SW 1271 (cell line): ENCODE results near the gene ODAD2.
"Not testable (repeated sequence)": the region's sequence is repeated elsewhere in the genome, so short reads cannot be mapped to it uniquely, and the experiment has no call there.

ENCODE experiments used
- DNase-seq, 2 experiments: peaks; one replicate each; lab custom pipeline; 2025; lab: John Stamatoyannopoulos, UW

The ODAD2 gene

DNA sequence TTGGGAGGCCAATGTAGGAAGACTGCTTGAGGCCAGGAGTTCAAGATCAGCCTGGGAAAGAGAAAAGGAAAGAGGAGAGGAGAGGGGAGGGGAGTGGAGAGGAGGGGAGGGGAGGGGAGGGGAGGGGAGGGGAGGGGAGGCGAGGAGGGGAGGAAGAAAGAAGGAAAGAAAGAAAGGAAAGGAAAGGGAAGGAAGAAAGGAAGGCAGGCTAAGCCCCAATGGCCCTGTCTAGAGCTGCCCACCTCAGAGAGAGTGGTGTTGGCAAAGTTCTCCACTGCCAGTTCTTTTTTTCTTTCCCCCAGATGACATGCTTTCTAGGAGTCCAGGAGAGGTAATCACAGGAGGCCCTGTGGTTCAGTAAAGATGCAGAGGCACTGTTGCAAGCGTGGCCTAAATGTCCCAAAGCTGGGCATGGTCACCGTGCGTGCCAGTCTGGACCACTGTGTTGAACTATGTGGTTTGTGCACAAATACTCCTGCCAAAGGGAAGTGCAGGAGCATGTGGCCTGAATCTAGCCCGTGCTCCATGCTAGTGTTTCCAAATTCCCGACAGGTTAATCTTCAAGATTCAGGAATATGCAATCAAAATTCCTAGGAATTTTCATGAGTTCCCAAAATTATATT is 39.7 kb downstream of the ODAD2 start:
- no peak for DNase-seq

DNA sequence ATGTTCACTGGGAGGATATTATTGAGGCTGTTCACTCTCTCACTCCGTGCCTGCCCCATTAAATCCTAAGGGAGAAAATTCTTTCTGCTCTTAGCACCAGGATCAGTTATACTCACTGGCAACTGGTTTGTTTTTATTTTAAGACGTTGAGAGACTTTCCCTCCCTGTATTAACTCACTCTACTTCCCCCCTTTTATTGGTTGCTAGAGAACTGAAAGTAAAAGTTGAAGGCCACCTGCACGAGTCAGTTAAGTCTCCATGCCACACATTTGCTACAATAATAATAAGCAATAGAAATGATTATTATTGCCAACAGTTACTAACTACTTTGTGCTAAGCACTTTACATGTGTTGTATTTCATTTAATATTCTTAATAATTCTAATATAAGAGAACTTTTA is 40.5 kb downstream of the ODAD2 start:
- DNase-seq, result not testable (repeated sequence)

GRCh38 chr10:27950242-27950564 is 48.7 kb downstream of the ODAD2 start:
- no peak for DNase-seq

DNA sequence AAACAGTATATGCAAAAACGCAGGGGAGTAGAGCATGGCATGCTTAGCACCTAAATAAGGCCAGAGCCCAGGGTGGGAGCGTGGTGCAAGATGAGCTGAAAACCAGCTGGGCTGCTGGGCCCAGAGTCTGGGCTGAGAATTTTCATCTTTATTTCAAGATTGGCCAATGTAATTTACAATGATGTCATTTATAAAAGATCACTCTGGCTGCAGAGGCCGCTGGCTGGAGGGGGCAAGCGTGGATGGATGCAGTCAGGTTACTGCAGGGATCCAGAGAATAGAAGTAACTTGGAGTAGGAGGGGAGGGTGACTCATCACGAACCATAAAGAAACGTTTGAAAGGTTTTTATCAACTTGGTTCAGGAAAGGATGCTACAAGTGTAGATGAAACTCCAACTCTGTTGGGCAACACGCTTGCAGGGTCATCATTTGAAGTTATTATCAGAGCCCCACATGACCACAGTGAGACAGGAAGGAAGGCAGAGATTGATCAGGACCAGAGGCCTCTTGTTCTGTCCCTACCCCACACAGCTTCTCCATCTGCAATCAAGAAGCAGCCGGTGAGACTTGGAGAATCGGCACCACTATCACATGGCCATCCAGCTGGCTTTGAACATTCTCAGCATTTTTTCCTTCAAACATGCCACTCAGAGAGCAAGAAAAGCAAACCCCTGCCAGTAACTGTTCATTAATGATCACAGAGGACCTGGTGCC is 49.2 kb downstream of the ODAD2 start:
- DNase-seq, result no peak

GRCh38 chr10:27948186-27948585 is 50.7 kb downstream of the ODAD2 start:
- no peak for DNase-seq

DNA sequence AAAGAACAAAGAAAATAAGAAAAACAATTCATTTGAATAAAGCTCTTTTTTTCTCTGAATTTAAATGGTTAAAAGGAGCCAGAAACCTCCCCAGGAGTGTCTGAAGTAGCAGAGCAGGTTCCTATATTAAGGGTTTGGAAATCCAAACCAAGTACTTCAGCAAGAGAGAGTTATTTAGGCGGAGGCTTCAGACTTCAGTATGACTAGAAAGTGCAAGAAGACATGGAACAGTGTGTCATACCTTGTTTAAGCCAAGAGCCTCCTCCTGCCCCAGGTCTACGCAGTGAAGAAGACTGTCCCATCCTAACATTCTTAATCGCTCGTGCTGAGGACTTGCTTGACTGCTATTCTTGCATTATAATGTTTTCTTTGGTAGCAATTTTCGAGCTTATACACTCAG is 51.3 kb downstream of the ODAD2 start:
- no peak for DNase-seq

DNA sequence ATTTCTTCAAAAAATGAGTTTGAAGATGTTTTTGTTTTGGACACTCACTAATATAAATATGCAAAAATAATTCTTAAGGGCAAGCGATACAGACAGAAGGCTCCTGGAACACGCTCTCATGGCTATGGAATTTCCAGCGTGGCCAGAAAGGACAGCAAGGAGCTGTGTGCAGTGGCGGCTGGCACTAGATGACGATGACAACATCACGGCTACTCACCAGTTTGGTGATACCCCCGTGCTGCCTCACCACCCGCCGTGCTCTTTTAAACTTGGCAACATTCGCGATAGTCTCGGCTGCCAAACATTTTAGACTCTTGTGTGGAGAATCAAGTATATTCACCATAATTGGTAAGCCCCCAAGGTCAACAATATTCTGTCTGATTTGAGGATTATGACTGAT is 54.9 kb downstream of the ODAD2 start:
- no peak for DNase-seq

- no peak for DNase-seq
Observed at GRCh38 chr10:27914888-27915287, 84.0 kb downstream of the ODAD2 start.

GRCh38 chr10:27912231-27912630 is 86.6 kb downstream of the ODAD2 start:
- no peak for DNase-seq

GRCh38 chr10:27911539-27911938 is 87.3 kb downstream of the ODAD2 start:
- no peak for DNase-seq

DNA sequence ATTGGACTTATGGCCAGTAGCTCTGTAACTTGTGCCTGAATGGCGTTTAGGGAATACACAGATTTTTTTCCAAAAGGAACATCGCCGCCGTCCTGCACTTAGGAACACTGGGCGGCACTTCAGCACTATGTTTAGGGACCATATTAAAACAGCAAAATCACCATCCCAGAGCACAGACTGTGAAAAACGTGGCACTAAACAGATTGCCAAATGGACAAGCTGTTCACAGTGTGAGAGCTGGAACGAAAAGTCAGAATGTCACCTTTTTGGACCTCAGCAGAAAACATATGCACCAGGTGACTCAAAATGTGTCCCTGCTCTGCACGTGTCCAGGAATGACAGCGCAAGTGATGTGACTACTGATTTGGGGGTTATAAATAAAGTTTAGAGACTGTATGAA is 87.9 kb downstream of the ODAD2 start:
- DNase-seq, result no peak

GRCh38 chr10:27908231-27908630 is 90.6 kb downstream of the ODAD2 start:
- DNase-seq, result no peak

DNA sequence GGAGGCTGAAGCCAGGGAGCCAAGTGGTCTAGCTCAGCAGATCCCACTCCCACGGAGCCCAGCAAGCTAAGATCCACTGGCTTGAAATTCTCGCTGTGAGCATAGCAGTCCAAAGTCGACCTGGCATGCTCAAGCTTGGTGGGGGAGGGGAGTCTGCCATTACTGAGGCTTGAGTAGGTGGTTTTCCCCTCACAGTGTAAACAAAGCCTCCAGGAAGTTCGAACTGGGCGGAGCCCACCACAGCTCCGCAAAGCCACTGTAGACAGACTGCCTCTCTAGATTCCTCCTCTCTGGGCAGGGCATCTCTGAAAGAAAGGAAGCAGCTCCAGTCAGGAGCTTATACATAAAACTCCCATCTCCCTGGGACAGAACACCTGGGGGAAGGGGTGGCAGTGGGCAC is 99.4 kb downstream of the ODAD2 start:
- not testable (repeated sequence) for DNase-seq

GRCh38 chr10:27899058-27899457 is 99.8 kb downstream of the ODAD2 start:
- DNase-seq, result no peak

GRCh38 chr10:27893358-27893954 is 105.4 kb downstream of the ODAD2 start:
- no peak for DNase-seq

DNA sequence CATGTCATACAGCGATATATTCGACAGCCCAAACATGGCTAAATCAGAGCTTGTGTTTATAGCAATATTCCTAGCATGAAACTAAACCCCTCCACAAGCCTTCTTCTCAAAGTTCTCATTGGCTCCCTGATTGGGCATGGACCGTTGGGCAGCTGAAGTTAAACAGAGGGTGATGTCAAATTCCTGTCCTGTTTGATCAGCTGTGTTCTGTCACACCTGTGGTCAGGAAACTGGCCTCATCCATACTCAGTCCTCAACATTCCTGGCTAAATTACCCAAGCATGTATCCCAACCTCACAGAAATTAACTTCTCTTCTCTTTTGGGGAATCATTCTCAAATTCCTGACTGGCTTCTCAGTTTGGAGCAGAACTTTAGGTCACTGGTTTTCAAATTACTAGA is 107.9 kb downstream of the ODAD2 start:
- no peak for DNase-seq

GRCh38 chr10:27889518-27889917 is 109.4 kb downstream of the ODAD2 start:
- DNase-seq, result no peak

DNA sequence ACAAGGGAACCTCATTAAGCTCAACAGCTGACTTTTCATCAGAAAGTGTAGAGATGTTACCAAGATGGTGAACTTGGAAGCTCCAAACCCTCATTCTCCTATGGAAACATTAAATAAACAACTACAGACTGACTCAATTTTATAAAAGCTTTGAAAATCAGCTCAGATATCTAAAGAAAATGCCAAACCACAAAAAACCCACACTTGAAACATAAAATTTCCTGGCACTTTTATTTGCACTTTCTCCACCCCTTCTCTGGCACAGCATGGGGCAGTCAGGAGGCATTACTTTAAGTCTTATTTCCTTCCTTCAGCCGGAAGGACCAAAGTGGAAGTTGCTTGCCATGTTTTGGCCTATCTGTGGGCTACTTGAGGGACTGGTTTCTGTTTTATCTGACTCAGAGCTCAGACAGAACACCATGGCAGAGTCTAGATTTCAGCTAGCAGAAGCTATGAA is 114.7 kb downstream of the ODAD2 start:
- DNase-seq, result no peak

GRCh38 chr10:27878281-27878680 is 120.6 kb downstream of the ODAD2 start:
- DNase-seq, result no peak

- DNase-seq, result no peak
Observed at GRCh38 chr10:27865221-27865635, 133.7 kb downstream of the ODAD2 start.

- DNase-seq, result no peak
Observed at GRCh38 chr10:27861781-27862180, 137.1 kb downstream of the ODAD2 start.

GRCh38 chr10:27857616-27858015 is 141.3 kb downstream of the ODAD2 start:
- DNase-seq, result no peak

DNA sequence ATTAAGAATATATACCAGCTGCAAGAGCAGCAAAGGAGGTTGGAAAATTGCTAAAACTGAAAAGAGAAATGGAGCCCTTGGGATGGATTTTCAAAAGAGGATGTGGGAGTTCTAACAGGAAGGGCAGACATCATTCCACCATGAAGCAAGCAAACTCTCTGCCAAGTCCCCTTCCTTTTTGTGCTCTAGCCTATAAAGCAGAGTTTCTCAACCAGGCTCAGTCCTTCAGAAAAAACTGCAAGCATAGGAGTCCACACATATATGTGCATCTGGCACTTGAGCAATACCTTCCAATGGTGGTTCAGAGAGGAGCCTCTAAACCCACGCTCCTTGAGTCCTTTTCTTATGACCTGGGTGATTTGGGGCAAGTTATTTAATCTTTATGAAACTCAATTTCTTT is 154.7 kb downstream of the ODAD2 start:
- DNase-seq, result no peak

DNA sequence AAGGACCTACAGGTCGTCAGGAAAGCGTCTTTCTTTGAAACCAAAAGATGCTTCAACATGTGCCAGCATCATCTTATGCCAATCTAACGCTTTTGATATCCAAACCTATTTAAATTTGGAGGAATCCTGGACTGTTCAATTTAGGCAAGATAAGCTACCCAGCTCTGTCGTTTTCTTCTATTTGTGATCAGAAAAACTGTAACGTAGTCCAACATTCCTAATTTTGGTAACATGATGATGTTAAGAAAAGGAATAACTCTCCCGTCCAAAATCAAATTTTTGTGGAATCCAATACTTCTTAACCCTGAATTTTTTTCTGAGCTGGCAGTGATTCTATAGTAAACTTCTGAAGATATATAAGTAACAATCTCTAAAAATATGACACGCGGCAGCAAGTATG is 160.0 kb downstream of the ODAD2 start:
- no peak for DNase-seq
